Thoracic aorta (tissue), 2 donors: ENCODE measurements around the gene KCTD10. TPM values are rescaled to one million over a fixed set of nuclear protein-coding genes. Genes with fewer than 3 reads are reported as not detected.

ENCODE experiments used
- ATAC-seq: fragments of 150-250 bp; one replicate; pipeline ENCODE4 v1.8.0; 2017; ENCODE audit warnings: low read depth; ENCODE audit not compliant: insufficient number of reproducible peaks, low FRiP score
- DNase-seq: peaks from one replicate; pipeline ENCODE4 v3.0.0-alpha.2; 2020; ENCODE audit warnings: low spot score
- H3K27ac ChIP-seq, 2 donors: fragments of 200-600 bp; sonication (generic); 1 replicate in 1 of 2; 2 replicates in 1 of 2; pipeline ENCODE4 v1.5.1; 2016; ENCODE audit warnings: mild to moderate bottlenecking in 2 of 2, moderate library complexity in 2 of 2
- H3K27me3 ChIP-seq: fragments of 200-600 bp; sonication (generic); replicated peaks from 2 replicates; pipeline ENCODE4 v1.6.0; 2016; ENCODE audit warnings: mild to moderate bottlenecking; ENCODE audit not compliant: insufficient read depth
- H3K36me3 ChIP-seq: fragments of 200-600 bp; sonication (generic); one replicate; pipeline ENCODE4 v1.5.1; 2016
- H3K4me1 ChIP-seq, 2 donors: fragments of 200-600 bp; sonication (generic); 1 replicate in 1 of 2; 2 replicates in 1 of 2; pipeline versions ENCODE4 v1.5.1 to v1.6.0; 2016; ENCODE audit warnings: low read depth in 2 of 2, mild to moderate bottlenecking in 1 of 2; ENCODE audit not compliant: control insufficient read depth in 1 of 2
- H3K4me3 ChIP-seq: fragments of 200-600 bp; sonication (generic); 2 replicates; pipeline ENCODE4 v1.5.1; 2016; ENCODE audit warnings: mild to moderate bottlenecking
- H3K9me3 ChIP-seq: fragments of 200-600 bp; sonication (generic); 2 replicates; pipeline ENCODE4 v1.5.1; 2016
- total RNA-seq, 2 donors: library from RNA; depleted of rRNA; stranded (reverse); fragments of >200 nt; gene quantifications; one replicate each; pipeline versions ENCODE4 v1.1.0 to v1.2.3, GENCODE V29; 2016
- TF ChIP-seq, protein P1 (sequence below): fragments of 200-600 bp; sonication (generic); IDR thresholded peaks from one replicate; pipeline ENCODE4 v1.5.1; 2019; ENCODE audit warnings: antibody characterized with exemption

KCTD10 gene
- total RNA-seq, 2 donors from 2014 or later: 109 to 271 TPM

DNA sequence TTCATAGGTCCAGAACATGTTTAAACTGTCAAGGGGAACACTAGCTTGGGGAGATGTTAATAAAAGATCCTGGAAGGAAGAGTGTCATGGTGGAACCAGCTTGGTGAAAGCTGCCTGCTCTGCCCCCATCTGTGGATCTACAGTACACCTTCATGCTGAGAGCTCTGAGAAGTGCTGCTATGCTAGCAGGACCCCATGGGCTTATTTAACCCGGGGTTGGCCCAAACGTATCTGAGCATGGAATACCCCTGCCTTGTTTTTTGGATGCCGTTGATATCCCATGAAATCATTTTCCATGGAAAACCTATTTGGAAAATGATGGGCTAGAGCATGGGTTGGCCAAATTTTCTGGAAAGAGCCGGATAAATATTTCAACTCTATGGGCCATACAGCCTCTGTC, 14.6 kb upstream of the KCTD10 start:
- Histone ChIP-seq H3K4me3 (no peak overlapping the region), H3K27ac (no peak overlapping the region), H3K9me3 (no peaks in the 10 kb centered on the region), H3K27me3 (no peaks in the 10 kb centered on the region), H3K36me3 (peaks cover 72% of the 10 kb centered on the region), H3K4me1 (no peaks in the 10 kb centered on the region)
- no peak for DNase-seq
- TF ChIP-seq, protein P1, sequence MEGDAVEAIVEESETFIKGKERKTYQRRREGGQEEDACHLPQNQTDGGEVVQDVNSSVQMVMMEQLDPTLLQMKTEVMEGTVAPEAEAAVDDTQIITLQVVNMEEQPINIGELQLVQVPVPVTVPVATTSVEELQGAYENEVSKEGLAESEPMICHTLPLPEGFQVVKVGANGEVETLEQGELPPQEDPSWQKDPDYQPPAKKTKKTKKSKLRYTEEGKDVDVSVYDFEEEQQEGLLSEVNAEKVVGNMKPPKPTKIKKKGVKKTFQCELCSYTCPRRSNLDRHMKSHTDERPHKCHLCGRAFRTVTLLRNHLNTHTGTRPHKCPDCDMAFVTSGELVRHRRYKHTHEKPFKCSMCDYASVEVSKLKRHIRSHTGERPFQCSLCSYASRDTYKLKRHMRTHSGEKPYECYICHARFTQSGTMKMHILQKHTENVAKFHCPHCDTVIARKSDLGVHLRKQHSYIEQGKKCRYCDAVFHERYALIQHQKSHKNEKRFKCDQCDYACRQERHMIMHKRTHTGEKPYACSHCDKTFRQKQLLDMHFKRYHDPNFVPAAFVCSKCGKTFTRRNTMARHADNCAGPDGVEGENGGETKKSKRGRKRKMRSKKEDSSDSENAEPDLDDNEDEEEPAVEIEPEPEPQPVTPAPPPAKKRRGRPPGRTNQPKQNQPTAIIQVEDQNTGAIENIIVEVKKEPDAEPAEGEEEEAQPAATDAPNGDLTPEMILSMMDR: no peak
- no peak for ATAC-seq

DNA sequence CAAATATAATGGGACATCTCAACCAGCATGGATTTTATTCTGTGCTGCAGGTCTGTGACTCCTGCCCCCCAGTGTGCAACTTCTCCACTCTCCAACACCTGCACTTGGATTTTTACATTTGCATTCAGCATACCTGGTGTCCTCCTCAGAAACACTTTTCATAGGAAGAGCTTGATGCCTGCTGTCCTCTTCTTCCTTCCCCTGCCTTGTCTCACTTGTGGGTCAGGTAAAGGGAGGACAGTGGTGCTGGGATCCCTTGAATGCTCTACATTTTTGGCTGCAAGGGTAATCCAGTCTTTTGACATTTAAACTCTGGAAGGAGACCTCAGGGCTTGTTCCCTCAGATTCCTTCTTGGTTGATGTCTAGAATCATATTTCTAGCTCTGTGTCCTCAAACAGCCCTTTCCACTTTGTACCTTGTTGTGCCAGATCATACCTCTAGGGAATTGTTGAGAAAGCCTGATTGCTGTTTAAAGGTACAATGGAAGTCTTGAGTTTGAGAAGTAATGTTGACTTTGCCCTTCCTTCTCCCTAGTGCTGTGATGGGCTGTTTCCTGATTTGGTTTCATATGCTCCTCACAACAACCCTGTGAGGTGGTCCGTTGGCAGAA, 13.0 kb upstream of the KCTD10 start:
- no peak for DNase-seq
- H3K27ac ChIP-seq: no peak overlapping the region
- TF ChIP-seq, protein P1: no peak
- H3K4me1 ChIP-seq: no peaks in the 10 kb centered on the region
- peaks cover 79% of the 10 kb centered on the region for H3K36me3 ChIP-seq
- no peak for ATAC-seq
- H3K27me3 ChIP-seq: no peaks in the 10 kb centered on the region
- H3K4me3 ChIP-seq: no peak overlapping the region
- no peaks in the 10 kb centered on the region for H3K9me3 ChIP-seq

DNA sequence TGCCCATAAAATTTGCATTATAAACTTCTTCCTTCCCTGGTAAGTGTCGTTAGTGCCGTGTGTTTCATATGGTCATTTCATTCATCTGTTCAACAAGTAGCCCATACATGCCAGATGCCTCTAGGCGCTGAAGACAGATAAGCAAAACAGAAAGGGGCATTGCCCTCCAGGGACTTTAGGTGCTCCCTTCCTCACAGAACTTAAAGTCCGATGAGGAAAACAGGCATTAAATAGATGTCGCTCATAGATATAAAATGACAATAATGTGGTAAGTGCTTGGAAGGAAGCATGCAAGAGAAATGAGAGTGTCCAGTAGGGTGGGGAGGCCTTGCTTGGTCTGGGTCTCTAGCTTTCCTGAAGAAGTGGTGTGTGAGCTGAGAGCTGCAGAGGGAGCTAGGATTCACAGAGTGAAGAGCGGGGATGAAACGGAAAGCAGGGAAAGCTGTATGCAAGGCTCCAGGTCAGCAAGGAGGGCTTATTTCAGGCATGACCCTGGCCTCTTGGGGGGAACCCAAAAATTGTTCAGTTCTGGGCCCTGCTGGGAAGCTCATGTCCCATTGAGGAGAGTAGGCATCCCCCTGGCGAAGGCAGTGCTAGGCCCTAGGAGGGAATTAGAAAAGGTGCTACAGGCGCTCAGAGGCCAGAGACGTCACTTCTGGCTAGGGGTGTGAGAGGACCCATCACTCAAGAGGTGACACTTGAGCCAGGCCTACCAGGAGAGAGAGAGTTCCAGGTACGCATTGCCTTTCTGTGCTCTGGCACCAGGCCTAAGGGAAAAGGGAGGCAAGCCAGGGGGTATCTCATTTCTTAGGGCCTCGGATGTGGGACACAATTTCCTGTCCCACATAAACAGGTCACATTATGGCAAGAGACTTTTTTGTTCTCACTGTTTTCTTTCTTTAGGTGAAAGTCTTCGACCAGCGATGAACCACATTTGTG, 12.2 kb upstream of the KCTD10 start:
- Histone ChIP-seq H3K27me3 (no peaks in the 10 kb centered on the region), H3K4me3 (no peak overlapping the region), H3K36me3 (peaks cover 79% of the 10 kb centered on the region), H3K9me3 (no peaks in the 10 kb centered on the region), H3K27ac (no peak overlapping the region), H3K4me1 (no peaks in the 10 kb centered on the region)
- ATAC-seq (no peak), DNase-seq (no peak)
- TF ChIP-seq, protein P1: no peak

DNA sequence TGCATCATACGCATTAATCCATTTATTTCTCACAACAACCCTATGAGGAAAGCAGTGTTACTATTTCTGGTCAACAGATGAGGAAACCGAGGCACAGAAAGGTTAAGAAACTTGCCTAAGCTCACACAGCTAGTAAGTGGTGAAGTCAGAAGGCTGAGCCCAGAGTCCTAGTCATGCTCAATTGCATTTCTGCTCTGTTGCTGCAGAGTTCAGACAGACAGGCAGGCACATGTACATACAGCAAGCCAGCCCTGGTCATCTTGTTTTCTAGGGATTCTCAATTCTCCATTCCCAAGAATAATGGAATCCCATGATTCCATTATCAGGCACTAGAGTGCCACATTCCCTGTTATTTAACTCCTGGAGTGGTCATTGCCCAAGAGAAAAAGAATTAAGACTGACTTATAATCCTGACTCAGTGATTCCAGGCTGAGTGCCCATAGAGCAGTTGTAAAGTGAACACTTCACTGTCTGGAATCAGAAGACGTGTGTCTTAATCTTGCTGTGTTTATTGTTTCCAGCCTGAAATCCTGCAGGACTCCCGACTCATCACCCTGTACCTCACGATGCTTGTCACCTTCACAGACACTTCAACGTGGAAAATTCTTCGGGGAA, 11.1 kb upstream of the KCTD10 start:
- H3K36me3 ChIP-seq: peaks cover 86% of the 10 kb centered on the region
- H3K4me1 ChIP-seq: no peaks in the 10 kb centered on the region
- no peak for DNase-seq
- H3K27me3 ChIP-seq: no peaks in the 10 kb centered on the region
- TF ChIP-seq, protein P1: no peak
- no peak overlapping the region for H3K4me3 ChIP-seq
- no peaks in the 10 kb centered on the region for H3K9me3 ChIP-seq
- ATAC-seq: no peak
- H3K27ac ChIP-seq: no peak overlapping the region
